OCI-LY3 (cell line): Measurements from ENCODE around the gene CAVIN3.

Experiments used
- H2AFZ ChIP-seq: fragments of 200-600, 300-600 bp; shearing (Covaris generic); 2 replicates; pipeline ENCODE4 v1.6.0; 2014; ENCODE audit warnings: antibody characterized with exemption, low read depth, low read length
- H3K27ac ChIP-seq: fragments of 200-600, 300-600 bp; sonication (generic); 2 replicates; pipeline ENCODE4 v1.5.1; 2014; ENCODE audit warnings: mild to moderate bottlenecking, low read length, moderate library complexity, mixed read lengths
- H3K27me3 ChIP-seq: fragments of 200-600, 300-600 bp; sonication (generic); 2 replicates; pipeline ENCODE4 v1.6.1; 2014; ENCODE audit warnings: low read depth, low read length, mixed read lengths
- H3K36me3 ChIP-seq: fragments of 200-600, 300-600 bp; sonication (generic); replicated peaks from 2 replicates; pipeline ENCODE3; 2014; ENCODE audit warnings: low read depth, low read length, mixed read lengths
- H3K4me1 ChIP-seq: fragments of 300-600, 200-600 bp; sonication (generic); 2 replicates; pipeline ENCODE4 v1.6.1; 2014; ENCODE audit warnings: low read length, mixed read lengths
- H3K4me2 ChIP-seq: fragments of 200-600, 300-600 bp; sonication (generic); 2 replicates; pipeline ENCODE4 v1.6.1; 2014; ENCODE audit warnings: low read length, mixed read lengths
- H3K4me3 ChIP-seq: fragments of 300-600, 200-600 bp; sonication (generic); 2 replicates; pipeline ENCODE4 v1.5.1; 2014; ENCODE audit warnings: antibody characterized with exemption, mild to moderate bottlenecking, low read length, moderate library complexity
- H3K79me2 ChIP-seq: fragments of 300-600, 200-600 bp; shearing (Covaris generic); 2 replicates; pipeline ENCODE4 v1.6.1; 2014; ENCODE audit warnings: mild to moderate bottlenecking, low read length, mixed read lengths
- H3K9ac ChIP-seq: fragments of 300-600, 200-600 bp; shearing (Covaris generic); 2 replicates; pipeline ENCODE4 v1.6.0; 2014; ENCODE audit warnings: mild to moderate bottlenecking, low read length, moderate library complexity
- H3K9me3 ChIP-seq: fragments of 200-600, 300-600 bp; shearing (Covaris generic); 2 replicates; pipeline ENCODE4 v1.6.1; 2014; ENCODE audit warnings: low read length, mixed read lengths; ENCODE audit not compliant: insufficient read depth
- H4K20me1 ChIP-seq: fragments of 200-600, 300-600 bp; sonication (generic); 2 replicates; pipeline ENCODE4 v1.6.1; 2016; ENCODE audit warnings: low read length, mixed read lengths; ENCODE audit not compliant: insufficient read depth
- EZH2phosphoT487 ChIP-seq: fragments of 200-600 bp; shearing (Covaris generic); IDR thresholded peaks from 2 replicates; pipeline ENCODE4 v1.6.1; 2018; ENCODE audit warnings: antibody characterized with exemption, mixed run types, low read depth
- TF ChIP-seq, protein P1 (sequence below): fragments of 200-600, 300-600 bp; sonication (generic); IDR thresholded peaks from 2 replicates; pipeline ENCODE4 v1.5.1; 2014; ENCODE audit warnings: antibody characterized with exemption, low read length, low read depth

CAVIN3 gene

DNA sequence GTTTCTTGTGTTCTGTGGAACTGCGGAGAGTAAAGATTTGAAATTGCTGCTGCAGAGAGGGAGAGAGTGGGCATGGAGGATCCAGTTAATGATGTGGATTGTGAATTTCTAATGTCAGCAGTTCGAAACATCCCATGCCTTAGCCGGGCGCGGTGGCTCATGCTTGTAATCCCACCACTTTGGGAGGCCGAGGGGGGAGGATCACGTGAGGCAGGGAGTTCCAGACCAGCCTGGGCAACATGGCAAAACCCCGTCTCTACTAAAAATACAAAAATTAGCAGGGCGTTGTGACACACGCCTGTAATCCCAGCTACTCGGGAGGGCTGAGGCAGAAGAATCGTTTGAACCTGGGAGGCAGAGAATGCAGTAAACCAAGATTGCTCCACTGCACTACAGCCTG is 1.1 kb upstream of the CAVIN3 start:
- H2AFZ ChIP-seq = no peak overlapping the region
- peaks cover 5% of the 10 kb centered on the region; the same call in 1 of the 2 replicates for H3K27me3 ChIP-seq
- no peaks in the 10 kb centered on the region for H3K36me3 ChIP-seq
- H3K4me3 ChIP-seq = no peak overlapping the region
- no peaks in the 10 kb centered on the region for H4K20me1 ChIP-seq
- no peaks in the 10 kb centered on the region for H3K9me3 ChIP-seq
- H3K9ac ChIP-seq = no peak overlapping the region
- no peak overlapping the region for H3K27ac ChIP-seq
- no peaks in the 10 kb centered on the region for H3K4me1 ChIP-seq
- no peaks in the 10 kb centered on the region for H3K79me2 ChIP-seq
- TF ChIP-seq, protein P1, sequence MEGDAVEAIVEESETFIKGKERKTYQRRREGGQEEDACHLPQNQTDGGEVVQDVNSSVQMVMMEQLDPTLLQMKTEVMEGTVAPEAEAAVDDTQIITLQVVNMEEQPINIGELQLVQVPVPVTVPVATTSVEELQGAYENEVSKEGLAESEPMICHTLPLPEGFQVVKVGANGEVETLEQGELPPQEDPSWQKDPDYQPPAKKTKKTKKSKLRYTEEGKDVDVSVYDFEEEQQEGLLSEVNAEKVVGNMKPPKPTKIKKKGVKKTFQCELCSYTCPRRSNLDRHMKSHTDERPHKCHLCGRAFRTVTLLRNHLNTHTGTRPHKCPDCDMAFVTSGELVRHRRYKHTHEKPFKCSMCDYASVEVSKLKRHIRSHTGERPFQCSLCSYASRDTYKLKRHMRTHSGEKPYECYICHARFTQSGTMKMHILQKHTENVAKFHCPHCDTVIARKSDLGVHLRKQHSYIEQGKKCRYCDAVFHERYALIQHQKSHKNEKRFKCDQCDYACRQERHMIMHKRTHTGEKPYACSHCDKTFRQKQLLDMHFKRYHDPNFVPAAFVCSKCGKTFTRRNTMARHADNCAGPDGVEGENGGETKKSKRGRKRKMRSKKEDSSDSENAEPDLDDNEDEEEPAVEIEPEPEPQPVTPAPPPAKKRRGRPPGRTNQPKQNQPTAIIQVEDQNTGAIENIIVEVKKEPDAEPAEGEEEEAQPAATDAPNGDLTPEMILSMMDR = no peak
- no peak for TF ChIP-seq EZH2phosphoT487
- H3K4me2 ChIP-seq = no peak overlapping the region

DNA sequence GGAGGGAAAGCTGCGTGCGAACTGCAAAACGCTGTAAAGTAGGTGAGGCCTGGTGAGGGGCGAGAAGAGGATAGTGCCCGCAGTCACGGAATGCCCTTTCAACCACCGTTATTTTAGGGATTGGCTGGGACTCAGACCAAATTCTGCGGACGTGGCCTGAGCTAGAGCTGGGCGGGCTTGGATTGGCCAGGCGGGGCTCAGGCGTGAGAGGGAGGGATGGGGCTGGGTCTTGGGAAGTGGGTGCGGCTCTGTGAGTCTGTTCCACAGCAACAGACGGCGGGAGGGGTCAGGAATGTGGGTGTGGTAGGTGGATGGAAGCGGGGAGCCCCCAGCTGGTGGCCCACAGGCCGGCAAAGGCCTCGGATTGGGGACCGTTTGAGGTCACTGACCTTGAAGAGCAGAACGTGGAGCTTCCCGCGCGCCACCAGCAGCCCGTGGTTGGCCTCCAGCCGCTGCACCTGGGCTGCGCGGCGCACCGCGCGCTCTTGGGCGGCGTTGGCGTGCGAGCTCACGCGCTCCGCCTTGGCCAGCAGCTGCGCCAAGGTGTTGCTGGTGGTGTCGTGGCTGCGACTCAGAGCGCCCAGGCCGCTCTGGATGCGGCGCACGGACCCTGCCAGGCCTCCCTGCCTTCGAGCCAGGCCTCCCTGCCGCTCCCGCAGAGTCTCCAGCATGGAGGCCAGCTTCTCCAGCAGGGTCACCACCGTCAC is 444 bp downstream of the CAVIN3 start:
- TF ChIP-seq EZH2phosphoT487 = no peak
- TF ChIP-seq, protein P1 = no peak
- no peak overlapping the region for H3K4me2 ChIP-seq
- no peak overlapping the region for H3K9ac ChIP-seq
- H3K4me3 ChIP-seq = no peak overlapping the region
- H3K9me3 ChIP-seq = no peaks in the 10 kb centered on the region
- H3K36me3 ChIP-seq = no peaks in the 10 kb centered on the region
- no peaks in the 10 kb centered on the region for H4K20me1 ChIP-seq
- no peak overlapping the region for H2AFZ ChIP-seq
- no peaks in the 10 kb centered on the region for H3K79me2 ChIP-seq
- peaks cover 4% of the 10 kb centered on the region for H3K27me3 ChIP-seq
- H3K27ac ChIP-seq = no peak overlapping the region
- H3K4me1 ChIP-seq = no peaks in the 10 kb centered on the region

DNA sequence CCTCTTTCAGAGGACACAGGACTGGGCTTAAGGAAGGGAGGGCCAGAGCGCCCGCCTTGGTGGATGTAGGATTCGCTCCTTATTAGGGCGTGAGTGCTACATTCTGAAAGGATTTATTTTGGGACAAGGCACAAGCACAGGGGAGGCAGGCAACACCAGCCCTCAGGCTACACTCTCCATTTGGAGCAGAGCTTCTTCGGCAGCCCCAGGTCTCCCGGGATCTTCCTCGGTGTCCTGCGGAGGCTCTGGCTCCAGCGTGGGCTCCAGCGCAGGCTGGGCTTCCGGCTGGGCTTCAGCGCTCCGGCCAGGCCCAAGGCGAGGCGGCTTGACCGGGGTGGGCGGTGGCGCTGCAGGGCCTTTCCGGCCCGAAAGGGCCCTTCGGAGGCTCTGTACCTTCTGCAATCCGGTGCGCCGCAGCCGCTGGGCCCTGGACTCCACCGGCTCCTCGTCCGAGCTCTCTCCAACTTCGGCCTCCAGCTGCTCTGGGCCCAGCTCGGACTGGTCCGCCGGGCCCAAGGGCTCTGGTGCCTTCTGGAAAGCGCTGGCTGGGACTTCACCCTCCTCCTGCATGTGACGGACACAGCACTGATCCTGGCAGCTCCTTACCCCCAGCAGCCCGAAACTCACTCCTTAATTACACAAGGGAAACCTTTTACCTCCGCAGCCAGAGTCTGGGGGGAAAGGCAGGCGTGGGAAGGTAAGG is 1.1 kb downstream of the CAVIN3 start:
- no peak overlapping the region for H3K4me3 ChIP-seq
- no peaks in the 10 kb centered on the region for H3K79me2 ChIP-seq
- no peaks in the 10 kb centered on the region for H4K20me1 ChIP-seq
- no peak overlapping the region for H3K27ac ChIP-seq
- H3K9ac ChIP-seq = no peak overlapping the region
- H3K27me3 ChIP-seq = peaks cover 11% of the 10 kb centered on the region
- H3K4me1 ChIP-seq = no peaks in the 10 kb centered on the region
- no peak overlapping the region for H2AFZ ChIP-seq
- H3K9me3 ChIP-seq = no peaks in the 10 kb centered on the region
- H3K4me2 ChIP-seq = no peak overlapping the region
- TF ChIP-seq EZH2phosphoT487 = no peak
- TF ChIP-seq, protein P1 = no peak
- H3K36me3 ChIP-seq = no peaks in the 10 kb centered on the region

DNA sequence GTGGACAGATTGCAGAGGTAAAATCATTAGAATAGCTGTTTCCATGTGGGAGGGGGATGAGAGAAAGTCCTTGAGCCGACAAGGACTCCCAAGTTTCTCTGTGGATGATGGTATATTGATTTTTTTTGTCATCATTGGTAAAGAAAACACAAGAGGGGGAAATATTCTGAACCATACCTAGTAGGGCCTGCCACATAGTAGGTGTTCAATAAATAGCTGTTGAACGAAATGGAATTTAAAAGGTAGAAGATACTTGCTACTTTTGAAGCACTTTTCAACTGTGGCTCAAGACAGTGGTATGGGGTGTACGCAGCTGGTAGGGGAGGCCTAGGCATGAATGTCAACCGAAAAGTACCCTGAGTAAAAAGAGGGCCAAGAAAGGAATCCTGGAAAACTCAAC is 2.1 kb downstream of the CAVIN3 start:
- Histone ChIP-seq H3K79me2 (no peaks in the 10 kb centered on the region), H3K4me3 (no peak overlapping the region), H3K4me1 (no peaks in the 10 kb centered on the region), H3K9me3 (no peaks in the 10 kb centered on the region), H3K27ac (no peak overlapping the region), H3K4me2 (no peak overlapping the region), H3K27me3 (peaks cover 15% of the 10 kb centered on the region), H3K36me3 (no peaks in the 10 kb centered on the region), H2AFZ (no peak overlapping the region), H3K9ac (no peak overlapping the region), H4K20me1 (no peaks in the 10 kb centered on the region)
- TF ChIP-seq EZH2phosphoT487 = no peak
- TF ChIP-seq, protein P1 = no peak
